Esophagus muscularis mucosa (tissue), 3 donors: ENCODE results near the gene MMP24OS.

Experiments used
- POLR2AphosphoS5 ChIP-seq, 2 donors: sonication (generic); formaldehyde crosslinking; IDR thresholded peaks; one replicate each; pipeline ENCODE4 v1.6.1; 2017; ENCODE audit warnings: antibody characterized with exemption in 2 of 2
- TF ChIP-seq, protein P1 (sequence below), 3 experiments: fragments of 200-600 bp in 2 of 3; fragments of 450-650 bp in 1 of 3; sonication (generic) in 2 of 3; IDR thresholded peaks; one replicate each; pipeline ENCODE4 v1.5.1; 2017 to 2019; ENCODE audit warnings: antibody characterized with exemption in 3 of 3, mild to moderate bottlenecking in 2 of 3, moderate library complexity in 1 of 3

DNA sequence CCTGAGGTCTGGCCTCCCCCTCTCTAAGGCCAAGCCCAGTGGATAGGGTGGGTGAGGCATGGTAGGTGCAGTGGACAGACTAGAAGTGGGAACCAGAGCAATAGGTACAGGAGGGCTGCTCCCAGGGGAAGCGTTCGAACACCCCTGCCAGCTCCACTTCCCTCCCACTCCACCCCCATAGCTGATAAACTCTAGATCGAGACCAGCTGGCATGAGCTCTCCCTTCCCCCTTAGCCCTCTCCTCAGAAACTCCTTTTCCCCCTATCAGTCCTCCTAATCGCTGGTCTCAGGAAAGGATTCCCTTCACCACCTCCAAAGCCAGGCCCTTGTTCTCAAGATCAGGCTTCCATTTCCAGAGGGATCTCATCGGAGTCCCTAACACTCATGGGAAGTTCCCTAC, 20.3 kb upstream of the MMP24OS start:
- TF ChIP-seq, protein P1, sequence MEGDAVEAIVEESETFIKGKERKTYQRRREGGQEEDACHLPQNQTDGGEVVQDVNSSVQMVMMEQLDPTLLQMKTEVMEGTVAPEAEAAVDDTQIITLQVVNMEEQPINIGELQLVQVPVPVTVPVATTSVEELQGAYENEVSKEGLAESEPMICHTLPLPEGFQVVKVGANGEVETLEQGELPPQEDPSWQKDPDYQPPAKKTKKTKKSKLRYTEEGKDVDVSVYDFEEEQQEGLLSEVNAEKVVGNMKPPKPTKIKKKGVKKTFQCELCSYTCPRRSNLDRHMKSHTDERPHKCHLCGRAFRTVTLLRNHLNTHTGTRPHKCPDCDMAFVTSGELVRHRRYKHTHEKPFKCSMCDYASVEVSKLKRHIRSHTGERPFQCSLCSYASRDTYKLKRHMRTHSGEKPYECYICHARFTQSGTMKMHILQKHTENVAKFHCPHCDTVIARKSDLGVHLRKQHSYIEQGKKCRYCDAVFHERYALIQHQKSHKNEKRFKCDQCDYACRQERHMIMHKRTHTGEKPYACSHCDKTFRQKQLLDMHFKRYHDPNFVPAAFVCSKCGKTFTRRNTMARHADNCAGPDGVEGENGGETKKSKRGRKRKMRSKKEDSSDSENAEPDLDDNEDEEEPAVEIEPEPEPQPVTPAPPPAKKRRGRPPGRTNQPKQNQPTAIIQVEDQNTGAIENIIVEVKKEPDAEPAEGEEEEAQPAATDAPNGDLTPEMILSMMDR (IDR thresholded peaks at IDR 0.05): no peak
- TF ChIP-seq POLR2AphosphoS5 (IDR thresholded peaks at IDR 0.05): no peak
